Endothelial cell of hepatic sinusoid (primary cell): ENCODE measurements around the gene PRIMPOL.
"Not testable (repeated sequence)": the region's sequence is repeated elsewhere in the genome, so short reads cannot be mapped to it uniquely, and the experiment has no call there.

Experiments
- in situ Hi-C: cut with HindIII; loops from 2 replicates; pipeline ENCODE4 v1.10.0; 2017; ENCODE audit warnings: low sequenced_read_pairs

The PRIMPOL gene

GRCh38 chr4:184649026-184649970 lies at the start of gene PRIMPOL, which contains the start of gene CASP3:
Gene PRIMPOL (plus strand): TSS chr4:184649738. CDS start chr4:184657141, 7,403 bp downstream.
Gene CASP3 (minus strand): TSS chr4:184649447. CDS start chr4:184638453, 10,994 bp downstream.
- in situ Hi-C loops, result loop anchor here (5.0 kb wide), 1 partner anchor 62 kb away; no protein-coding TSS in a partner anchor

DNA sequence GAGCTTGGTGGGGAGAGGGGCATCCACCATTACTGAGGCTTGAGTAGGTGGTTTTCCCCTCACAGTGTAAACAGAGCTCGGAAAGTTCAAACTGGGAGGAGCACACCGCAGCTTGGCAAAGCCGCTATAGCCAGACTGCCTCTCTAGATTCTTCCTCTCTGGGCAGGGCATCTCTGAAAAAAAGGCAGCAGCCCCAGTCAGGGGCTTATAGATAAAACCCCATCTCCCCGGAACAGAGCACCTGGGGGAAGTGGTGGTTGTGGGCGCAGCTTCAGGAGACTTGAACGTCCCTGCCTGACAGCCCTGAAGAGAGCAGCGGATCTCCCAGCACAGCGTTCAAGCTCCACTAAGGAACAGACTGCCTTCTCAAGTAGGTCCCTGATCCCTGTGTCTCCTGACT lies 48.6 kb upstream of the PRIMPOL start:
- in situ Hi-C loops, result not testable (repeated sequence)

- in situ Hi-C loops, result not testable (repeated sequence)
These were observed 46.7 kb upstream of the PRIMPOL start for GRCh38 chr4:184602857-184603256.

DNA sequence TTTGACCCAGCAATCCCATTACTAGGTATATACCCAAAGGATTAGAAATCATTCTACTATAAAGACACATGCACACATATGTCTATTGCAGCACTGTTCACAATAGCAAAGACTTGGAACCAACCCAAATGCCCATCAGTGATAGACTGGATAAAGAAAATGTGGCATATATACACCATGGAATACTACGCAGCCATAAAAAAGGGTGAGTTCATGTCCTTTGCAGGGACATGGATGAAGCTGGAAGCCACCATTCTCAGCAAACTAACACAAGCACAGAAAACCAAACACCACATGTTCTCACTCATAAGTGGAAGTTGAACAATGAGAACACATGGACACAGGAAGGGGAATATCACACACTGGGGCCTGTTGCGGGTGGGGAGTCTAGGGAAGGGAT lies 42.1 kb upstream of the PRIMPOL start:
- in situ Hi-C loops, result not testable (repeated sequence)

GRCh38 chr4:184612074-184612473 lies 37.5 kb upstream of the PRIMPOL start:
- in situ Hi-C loops, result loop anchor here (5.0 kb wide), 1 partner anchor 40 kb away; no protein-coding TSS in a partner anchor

DNA sequence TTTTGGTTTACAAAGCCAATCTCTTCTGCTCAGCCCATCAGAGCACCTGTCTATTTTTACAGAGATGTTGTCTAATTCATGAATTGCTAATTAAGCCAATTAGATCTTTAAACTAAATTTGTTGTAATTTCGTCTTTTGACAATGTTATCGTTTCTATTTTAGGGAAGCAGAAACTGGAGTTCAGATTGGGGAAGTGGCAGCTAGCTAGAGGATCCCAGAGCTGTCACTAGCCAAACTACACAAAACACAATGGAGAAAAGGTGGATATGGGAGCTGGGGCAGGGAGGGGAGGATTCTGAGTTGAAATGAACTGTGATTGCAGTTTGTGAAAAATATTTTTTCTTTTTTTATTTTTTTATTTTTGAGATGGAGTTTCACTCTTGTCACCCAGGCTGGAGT lies 36.1 kb upstream of the PRIMPOL start:
- in situ Hi-C loops, result loop anchor here (5.0 kb wide), 1 partner anchor 41 kb away; no protein-coding TSS in a partner anchor

DNA sequence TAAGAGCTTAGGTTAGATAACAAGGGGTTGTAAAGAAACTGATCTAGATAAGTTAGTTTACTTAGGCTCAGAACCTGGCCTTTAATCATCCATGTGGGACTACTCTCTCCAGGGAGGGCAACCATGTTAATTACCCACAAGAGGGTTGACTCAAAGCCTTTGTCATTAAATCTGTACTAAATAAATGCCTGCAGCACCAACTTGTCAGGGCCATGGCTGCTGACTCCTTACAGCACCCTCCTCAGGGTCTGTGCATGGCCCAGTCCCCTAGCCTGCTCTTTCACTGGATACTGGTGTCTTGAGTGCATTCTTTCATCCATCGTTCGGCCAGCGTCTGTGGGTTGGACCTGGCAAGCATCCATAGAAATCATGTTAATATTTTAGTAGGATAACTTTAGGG lies 35.0 kb upstream of the PRIMPOL start:
- in situ Hi-C loops, result loop anchor here (5.0 kb wide), 1 partner anchor 42 kb away; no protein-coding TSS in a partner anchor

DNA sequence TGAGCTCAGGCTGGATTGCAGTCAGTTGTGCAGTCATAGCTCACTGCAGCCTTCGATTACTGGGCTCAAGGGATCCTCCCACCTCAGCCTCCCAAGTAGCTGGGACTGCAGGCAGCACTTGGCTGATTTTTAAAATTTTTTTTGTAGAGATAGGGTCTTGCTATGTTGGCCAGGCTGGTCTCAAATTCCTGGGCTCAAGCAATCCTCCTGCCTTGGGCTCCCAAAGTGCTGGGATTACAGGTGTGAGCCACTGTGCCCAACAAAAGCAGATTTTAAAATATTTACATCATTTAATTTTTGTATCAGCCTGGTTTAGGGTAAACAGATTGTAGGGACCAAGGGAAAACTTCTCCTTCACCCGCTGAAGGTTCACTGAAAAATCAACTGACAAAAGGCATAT lies 33.4 kb upstream of the PRIMPOL start:
- in situ Hi-C loops, result not testable (repeated sequence)

GRCh38 chr4:184616633-184617551 lies 32.6 kb upstream of the PRIMPOL start:
- in situ Hi-C loops, result no loop called here

DNA sequence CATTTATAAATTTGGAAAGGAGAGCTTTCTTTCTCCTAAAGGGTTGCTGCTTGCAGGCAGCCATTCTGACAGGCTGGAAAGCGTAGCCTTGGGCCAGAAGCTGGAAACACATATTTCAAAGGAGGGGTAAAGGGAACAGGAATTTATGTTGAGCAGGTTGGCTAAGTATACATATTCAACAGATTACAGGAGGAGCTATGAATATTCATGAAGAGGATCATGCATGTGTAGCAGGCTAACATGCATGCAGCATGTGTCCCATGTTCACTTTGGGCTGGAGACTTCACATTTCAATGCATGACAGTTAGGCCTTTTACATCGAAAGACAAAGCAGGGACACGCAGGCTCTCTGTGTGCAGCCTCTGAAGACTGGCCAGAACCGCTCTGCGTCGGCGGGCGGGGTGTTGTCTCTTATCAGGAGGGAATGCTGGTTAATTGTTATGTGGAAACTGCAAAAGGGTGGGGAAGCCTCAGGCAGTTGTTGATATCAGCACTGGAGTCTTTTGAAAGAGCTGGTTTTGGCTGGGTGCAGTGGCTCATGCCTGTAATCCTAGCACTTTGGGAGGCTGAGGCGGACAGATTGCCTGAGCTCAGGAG lies 31.8 kb upstream of the PRIMPOL start:
- in situ Hi-C loops, result no loop called here

DNA sequence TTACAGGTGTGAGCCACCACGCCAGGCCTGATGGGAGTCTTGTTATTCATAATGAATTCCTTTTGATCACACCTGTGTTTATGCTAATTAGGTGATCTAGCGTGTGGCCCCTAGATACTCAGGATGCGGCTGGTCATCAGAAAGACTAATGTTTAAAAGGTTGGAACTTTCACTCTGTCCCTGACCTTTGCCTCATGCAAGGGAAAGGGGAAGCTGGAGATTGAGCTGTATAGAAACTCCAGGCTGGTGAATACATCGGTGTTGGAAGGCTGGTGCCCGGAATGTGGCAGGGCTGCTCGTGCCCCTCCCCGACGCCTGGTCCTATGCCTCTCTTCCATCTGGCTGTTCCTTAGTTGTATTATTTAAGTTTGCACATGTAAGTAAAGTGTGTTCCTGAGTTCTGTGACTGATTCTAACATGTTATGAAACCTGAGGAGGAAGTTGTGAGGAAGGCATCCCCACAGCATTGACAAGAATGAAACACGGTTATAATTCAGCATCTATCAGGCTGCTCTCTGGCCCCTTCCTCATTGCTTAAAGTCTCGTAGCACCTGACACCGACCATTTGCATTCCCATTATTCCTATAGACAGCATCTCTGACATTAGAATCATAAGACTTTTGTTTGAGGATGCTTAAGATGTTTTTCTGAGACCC lies 29.2 kb upstream of the PRIMPOL start:
- in situ Hi-C loops, result no loop called here

DNA sequence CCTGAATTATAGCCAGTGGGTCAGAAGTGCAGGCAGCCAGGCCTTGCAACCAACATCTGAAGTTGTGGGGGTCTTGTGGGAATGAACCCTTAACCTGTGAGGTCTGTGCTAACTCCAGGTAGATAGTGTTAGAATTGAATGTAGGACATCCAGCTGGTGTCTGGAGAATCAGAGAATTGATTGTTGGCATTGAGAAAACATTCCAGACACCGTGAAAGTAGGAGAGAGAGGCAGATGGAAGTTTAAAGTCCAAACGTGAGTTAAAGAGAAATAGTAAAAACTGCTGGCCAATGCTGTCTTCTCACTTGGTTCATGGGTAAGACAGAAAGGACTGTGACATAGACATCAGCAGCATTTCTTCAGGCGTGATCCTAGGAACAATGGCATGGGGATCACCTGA lies 28.0 kb upstream of the PRIMPOL start:
- in situ Hi-C loops, result no loop called here

DNA sequence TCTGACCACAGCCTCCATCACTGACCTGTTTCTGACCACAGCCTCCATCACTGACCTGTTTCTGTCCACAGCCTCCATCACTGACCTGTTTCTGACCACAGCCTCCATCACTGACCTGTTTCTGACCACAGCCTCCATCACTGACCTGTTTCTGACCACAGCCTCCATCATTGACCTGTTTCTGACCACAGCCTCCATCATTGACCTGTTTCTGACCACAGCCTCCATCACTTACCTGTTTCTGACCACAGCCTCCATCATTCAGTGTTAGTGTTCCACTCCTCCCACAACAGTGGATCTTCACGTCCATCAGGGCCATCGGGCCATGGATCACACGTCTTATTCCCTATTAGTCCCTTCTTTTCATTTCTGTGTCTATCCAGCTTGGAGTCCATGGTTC lies 25.0 kb upstream of the PRIMPOL start:
- in situ Hi-C loops, result not testable (repeated sequence)

GRCh38 chr4:184624972-184625554 lies 24.5 kb upstream of the PRIMPOL start:
- in situ Hi-C loops, result loop anchor here (5.0 kb wide), 2 partner anchors 62 to 73 kb away; no protein-coding TSS in a partner anchor

GRCh38 chr4:184625783-184626596 lies 23.5 kb upstream of the PRIMPOL start:
- in situ Hi-C loops, result loop anchor here (5.0 kb wide), 2 partner anchors 61 to 74 kb away; no protein-coding TSS in a partner anchor

DNA sequence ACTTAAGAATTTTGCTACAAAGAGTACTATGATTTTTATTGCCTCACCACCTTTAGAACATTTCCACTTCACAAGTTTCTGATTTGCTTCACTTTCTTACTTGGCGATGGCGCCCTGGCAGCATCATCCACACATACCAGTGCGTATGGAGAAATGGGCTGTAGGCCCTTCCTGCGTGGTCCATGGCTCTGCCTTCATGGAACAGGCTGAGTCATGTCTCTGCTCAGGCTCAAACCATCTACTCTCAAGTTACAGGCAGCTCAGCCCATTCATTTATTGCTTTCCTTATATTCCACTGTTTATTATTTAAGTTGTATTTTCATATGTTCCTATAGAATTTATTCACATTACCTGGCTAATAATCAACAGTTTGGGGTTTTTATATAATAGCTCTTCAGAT lies 21.4 kb upstream of the PRIMPOL start:
- in situ Hi-C loops, result loop anchor here (5.0 kb wide), 2 partner anchors 59 to 76 kb away; no protein-coding TSS in a partner anchor

GRCh38 chr4:184632842-184633241 lies 16.7 kb upstream of the PRIMPOL start:
- in situ Hi-C loops, result no loop called here

- in situ Hi-C loops, result no loop called here
These were observed 14.2 kb upstream of the PRIMPOL start for GRCh38 chr4:184635381-184635780.

GRCh38 chr4:184636144-184636543 lies 13.4 kb upstream of the PRIMPOL start:
- in situ Hi-C loops, result no loop called here
